Activated naive CD4-positive, alpha-beta T cell treated with anti-CD3 and anti-CD28 coated beads, Interleukin-2, amount 10 ng/mL, durations not matched to agents 7 days and 5 days (primary cell): ENCODE results near the gene MTMR3.
"Not testable (repeated sequence)": the region's sequence is repeated elsewhere in the genome, so short reads cannot be mapped to it uniquely, and the experiment has no call there.

Experiments used
- CTCF ChIA-PET: fragments of 350-600 bp; sonication (Branson Sonifier 250); formaldehyde crosslinking; loops from one replicate; lab custom pipeline; 2021; ENCODE audit warnings: antibody characterized with exemption; lab: Charles Lee
- DNase-seq: peaks from one replicate; pipeline ENCODE4 v3.0.0-alpha.2; 2020
- H3K27ac Mint-ChIP-seq: one replicate; pipeline ENCODE4 v1.8.0; 2021; ENCODE audit warnings: mild to moderate bottlenecking, moderate library complexity, mixed read lengths
- H3K27me3 Mint-ChIP-seq: one replicate; pipeline ENCODE4 v1.8.0; 2021; ENCODE audit warnings: mild to moderate bottlenecking, mixed read lengths
- H3K36me3 Mint-ChIP-seq: one replicate; pipeline ENCODE4 v1.8.0; 2021; ENCODE audit warnings: mixed read lengths
- H3K4me1 Mint-ChIP-seq: one replicate; pipeline ENCODE4 v1.8.0; 2021; ENCODE audit warnings: mixed read lengths
- H3K4me3 Mint-ChIP-seq: one replicate; pipeline ENCODE4 v1.8.0; 2021; ENCODE audit warnings: mild to moderate bottlenecking, moderate library complexity, mixed read lengths
- H3K9me3 Mint-ChIP-seq: one replicate; pipeline ENCODE4 v1.8.0; 2021; ENCODE audit warnings: mixed read lengths

The MTMR3 gene

DNA sequence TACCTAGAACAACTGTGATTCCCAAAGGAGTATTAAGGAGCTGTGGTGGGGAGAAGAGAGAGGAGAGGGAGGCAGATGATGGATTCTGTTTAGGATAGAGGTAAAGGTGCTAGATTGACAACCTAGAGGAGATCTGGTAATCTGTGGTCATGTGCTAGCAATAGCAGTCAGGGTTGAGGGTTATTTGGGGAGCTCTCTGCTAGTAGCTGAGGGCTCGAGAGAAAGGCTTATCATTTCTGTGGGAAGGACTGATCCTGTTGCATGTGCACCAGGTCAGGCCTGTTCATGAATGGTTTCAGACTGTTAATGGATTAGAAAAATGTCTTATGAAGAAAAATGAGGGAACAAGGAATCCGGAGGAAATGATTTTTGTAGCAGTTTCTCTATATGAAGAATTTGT lies 63.2 kb downstream of the MTMR3 start:
- no peak for DNase-seq
- CTCF ChIA-PET = no interaction called here
- Mint-ChIP-seq H3K4me3 (no peak overlapping the region), H3K27me3 (no peaks in the 10 kb centered on the region), H3K36me3 (no peaks in the 10 kb centered on the region), H3K4me1 (peaks cover 8% of the 10 kb centered on the region), H3K9me3 (peaks cover 6% of the 10 kb centered on the region), H3K27ac (no peak overlapping the region)

GRCh38 chr22:29947410-29948384 lies 64.7 kb downstream of the MTMR3 start:
- Mint-ChIP-seq H3K4me3 (no peak overlapping the region), H3K36me3 (no peaks in the 10 kb centered on the region), H3K27ac (no peak overlapping the region), H3K9me3 (peaks cover 1% of the 10 kb centered on the region), H3K4me1 (peaks cover 16% of the 10 kb centered on the region), H3K27me3 (no peaks in the 10 kb centered on the region)
- CTCF ChIA-PET = no interaction called here
- no peak for DNase-seq

DNA sequence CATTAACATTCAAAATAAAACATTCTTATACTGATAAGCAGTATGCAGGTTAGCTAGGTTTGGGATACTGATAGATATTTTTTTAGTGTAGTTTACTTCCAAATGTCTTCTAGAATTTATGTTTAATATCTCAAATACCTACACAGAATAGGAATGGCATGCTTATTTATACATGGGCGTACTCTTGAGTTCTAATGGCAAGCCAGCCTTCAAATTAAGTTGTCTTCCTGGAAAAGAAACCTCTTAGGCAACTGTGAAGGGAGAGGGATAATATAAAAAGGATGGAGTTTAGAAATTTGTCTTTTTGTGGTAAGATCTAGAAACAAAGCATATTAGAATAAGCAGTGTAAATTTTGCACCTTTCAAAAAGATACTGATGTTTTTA lies 65.4 kb downstream of the MTMR3 start:
- Mint-ChIP-seq H3K4me1 (peaks cover 16% of the 10 kb centered on the region), H3K9me3 (no peaks in the 10 kb centered on the region), H3K36me3 (no peaks in the 10 kb centered on the region), H3K27ac (no peak overlapping the region), H3K4me3 (no peak overlapping the region), H3K27me3 (no peaks in the 10 kb centered on the region)
- CTCF ChIA-PET = no interaction called here
- DNase-seq = no peak

GRCh38 chr22:29949872-29950271 lies 66.9 kb downstream of the MTMR3 start:
- H3K27ac Mint-ChIP-seq = no peak overlapping the region
- CTCF ChIA-PET = no interaction called here
- peaks cover 8% of the 10 kb centered on the region for H3K4me1 Mint-ChIP-seq

DNA sequence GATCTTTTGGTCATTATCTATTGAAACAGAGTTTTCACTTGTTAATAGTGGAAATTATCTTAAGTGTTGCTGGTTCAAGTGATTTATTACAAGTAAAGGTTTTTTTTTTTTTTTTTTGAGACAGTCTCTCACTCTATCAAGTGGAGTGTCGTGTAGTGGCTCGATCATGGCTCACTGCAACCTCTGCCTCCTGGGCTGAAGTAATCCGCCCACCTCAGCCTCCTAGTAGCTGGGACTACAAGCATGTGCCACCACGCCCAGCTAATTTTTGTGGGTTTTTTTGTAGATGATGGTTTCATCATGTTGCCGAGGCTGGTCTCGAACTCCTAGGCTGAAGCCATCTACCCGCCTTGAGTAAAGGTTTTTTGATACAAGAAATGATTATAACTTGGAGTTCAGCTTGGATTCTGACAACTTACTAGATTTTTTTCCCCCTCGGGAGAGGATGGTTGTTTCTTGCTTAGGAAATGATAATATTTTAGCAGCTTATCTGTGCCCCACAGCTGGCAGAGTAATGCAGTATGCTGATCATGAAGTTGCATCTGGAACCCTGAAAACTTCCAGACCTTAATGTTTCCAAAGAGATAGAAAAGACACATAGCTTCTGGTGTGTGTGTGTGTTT lies 68.9 kb downstream of the MTMR3 start:
- CTCF ChIA-PET = no interaction called here
- Mint-ChIP-seq H3K4me3 (no peak overlapping the region), H3K9me3 (no peaks in the 10 kb centered on the region), H3K27me3 (no peaks in the 10 kb centered on the region), H3K4me1 (peaks cover 8% of the 10 kb centered on the region), H3K27ac (no peak overlapping the region), H3K36me3 (no peaks in the 10 kb centered on the region)
- no peak for DNase-seq

More at GRCh38 chr22:29949872-29950271, 66.9 kb downstream of the MTMR3 start:
- no peak for DNase-seq
- Mint-ChIP-seq H3K4me3 (no peak overlapping the region), H3K9me3 (no peaks in the 10 kb centered on the region), H3K27me3 (no peaks in the 10 kb centered on the region), H3K36me3 (no peaks in the 10 kb centered on the region)

- no peak overlapping the region for H3K27ac Mint-ChIP-seq
- no peaks in the 10 kb centered on the region for H3K27me3 Mint-ChIP-seq
- peaks cover 8% of the 10 kb centered on the region for H3K4me1 Mint-ChIP-seq
- CTCF ChIA-PET = no interaction called here
- H3K36me3 Mint-ChIP-seq = peaks cover 3% of the 10 kb centered on the region
- H3K9me3 Mint-ChIP-seq = no peaks in the 10 kb centered on the region
- no peak overlapping the region for H3K4me3 Mint-ChIP-seq
- no peak for DNase-seq
Measured at GRCh38 chr22:29954203-29954855, 71.4 kb downstream of the MTMR3 start.

- no peaks in the 10 kb centered on the region for H3K9me3 Mint-ChIP-seq
- H3K36me3 Mint-ChIP-seq = peaks cover 3% of the 10 kb centered on the region
- CTCF ChIA-PET = no interaction called here
- no peak for DNase-seq
- no peak overlapping the region for H3K4me3 Mint-ChIP-seq
- H3K27me3 Mint-ChIP-seq = no peaks in the 10 kb centered on the region
- H3K4me1 Mint-ChIP-seq = peaks cover 5% of the 10 kb centered on the region
- H3K27ac Mint-ChIP-seq = no peak overlapping the region
Measured at GRCh38 chr22:29956680-29957079, 73.7 kb downstream of the MTMR3 start.

DNA sequence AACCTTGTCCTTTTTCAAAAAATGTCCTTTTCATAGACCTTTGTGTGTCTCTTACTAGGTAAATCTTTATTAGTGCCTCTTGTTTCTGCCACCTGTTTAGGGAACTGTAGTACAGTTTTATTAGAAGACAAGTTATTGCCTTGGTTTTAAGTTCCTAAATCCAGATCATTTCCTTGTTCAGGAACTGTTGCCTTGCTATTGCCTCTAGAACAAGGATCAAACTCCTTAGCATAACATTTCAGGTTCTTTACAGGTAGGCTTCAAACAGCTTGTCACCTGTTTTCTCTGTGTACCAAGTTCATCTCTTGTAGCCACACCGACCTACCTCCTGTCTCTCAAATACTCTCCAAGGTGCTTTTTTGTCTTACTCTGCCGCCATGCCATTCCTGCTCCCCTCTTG lies 75.2 kb downstream of the MTMR3 start:
- no peaks in the 10 kb centered on the region for H3K27me3 Mint-ChIP-seq
- no peak for DNase-seq
- no peaks in the 10 kb centered on the region for H3K4me1 Mint-ChIP-seq
- H3K4me3 Mint-ChIP-seq = no peak overlapping the region
- no peaks in the 10 kb centered on the region for H3K9me3 Mint-ChIP-seq
- CTCF ChIA-PET = no interaction called here
- no peak overlapping the region for H3K27ac Mint-ChIP-seq
- peaks cover 3% of the 10 kb centered on the region for H3K36me3 Mint-ChIP-seq

GRCh38 chr22:29964776-29965175 lies 81.8 kb downstream of the MTMR3 start:
- Mint-ChIP-seq H3K27me3 (no peaks in the 10 kb centered on the region), H3K4me1 (no peaks in the 10 kb centered on the region), H3K27ac (no peak overlapping the region), H3K9me3 (no peaks in the 10 kb centered on the region), H3K4me3 (no peak overlapping the region), H3K36me3 (no peaks in the 10 kb centered on the region)
- DNase-seq = no peak
- CTCF ChIA-PET = no interaction called here

GRCh38 chr22:29967461-29967860 lies 84.5 kb downstream of the MTMR3 start:
- no peak for DNase-seq
- Mint-ChIP-seq H3K27ac (no peak overlapping the region), H3K27me3 (no peaks in the 10 kb centered on the region), H3K9me3 (no peaks in the 10 kb centered on the region), H3K4me3 (no peak overlapping the region), H3K4me1 (no peaks in the 10 kb centered on the region), H3K36me3 (peaks cover 3% of the 10 kb centered on the region)
- CTCF ChIA-PET = no interaction called here

GRCh38 chr22:29971607-29972006 lies 88.6 kb downstream of the MTMR3 start:
- Mint-ChIP-seq H3K4me1 (no peaks in the 10 kb centered on the region), H3K9me3 (no peaks in the 10 kb centered on the region), H3K36me3 (peaks cover 7% of the 10 kb centered on the region), H3K27me3 (no peaks in the 10 kb centered on the region), H3K27ac (no peak overlapping the region), H3K4me3 (no peak overlapping the region)
- DNase-seq = no peak
- CTCF ChIA-PET = no interaction called here

- no peaks in the 10 kb centered on the region for H3K4me1 Mint-ChIP-seq
- CTCF ChIA-PET = no interaction called here
- no peaks in the 10 kb centered on the region for H3K9me3 Mint-ChIP-seq
- no peaks in the 10 kb centered on the region for H3K27me3 Mint-ChIP-seq
- no peak overlapping the region for H3K4me3 Mint-ChIP-seq
- no peak for DNase-seq
- no peak overlapping the region for H3K27ac Mint-ChIP-seq
- H3K36me3 Mint-ChIP-seq = peaks cover 7% of the 10 kb centered on the region
Measured at GRCh38 chr22:29972121-29972520, 89.1 kb downstream of the MTMR3 start.

DNA sequence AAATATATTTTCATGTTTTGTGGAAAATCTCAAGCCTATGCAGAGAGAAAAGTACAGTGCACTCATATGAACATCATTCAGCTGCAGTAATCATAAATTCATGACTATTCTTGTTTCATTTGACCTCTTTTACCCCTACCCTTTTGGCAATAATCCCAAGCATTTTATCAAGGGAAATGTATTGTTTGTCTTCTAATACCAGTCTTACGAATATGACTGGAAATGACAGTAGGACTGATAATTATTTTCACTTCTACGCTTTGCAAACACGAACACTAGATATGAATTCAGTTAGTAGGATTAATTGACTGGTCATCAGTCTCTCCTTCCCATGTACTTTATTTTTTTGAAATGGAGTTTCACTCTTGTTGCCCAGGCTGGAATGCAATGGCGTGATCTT lies 90.3 kb downstream of the MTMR3 start:
- Mint-ChIP-seq H3K9me3 (no peaks in the 10 kb centered on the region), H3K27me3 (no peaks in the 10 kb centered on the region), H3K4me1 (no peaks in the 10 kb centered on the region), H3K4me3 (no peak overlapping the region), H3K27ac (no peak overlapping the region), H3K36me3 (peaks cover 7% of the 10 kb centered on the region)
- CTCF ChIA-PET = no interaction called here
- DNase-seq = no peak

GRCh38 chr22:29973680-29974079 lies 90.7 kb downstream of the MTMR3 start:
- H3K4me1 Mint-ChIP-seq, H3K36me3 Mint-ChIP-seq, CTCF ChIA-PET, H3K4me3 Mint-ChIP-seq, H3K27ac Mint-ChIP-seq, DNase-seq, H3K9me3 Mint-ChIP-seq, H3K27me3 Mint-ChIP-seq: not testable (repeated sequence)
